Left colon (tissue), 2 donors: ENCODE measurements around the gene ARNT2. TPM values are rescaled to one million over a fixed set of nuclear protein-coding genes. Genes with fewer than 3 reads are reported as not detected.

Experiments used
- ATAC-seq: fragments of 200-7000 bp; cut with Tn5 transposase; one replicate; pipeline ENCODE4 v1.9.1; 2020; ENCODE audit warnings: mild to moderate bottlenecking, moderate library complexity
- DNase-seq, 2 donors: peaks; one replicate each; pipeline ENCODE4 v3.0.0-alpha.2; 2020
- intact Hi-C, 2 donors: fragments of 100-400 bp; cut with DNase I in 1 of 2; cut with micrococcal nuclease in 1 of 2; formaldehyde crosslinking; loops; one replicate each; pipeline versions ENCODE4 v1.11.2 to v1.14.0; 2022; cut with DNase I, micrococcal nuclease
- total RNA-seq, 2 donors: library from RNA; stranded (reverse); fragmentation: NEBNext Ultra II Directional; extraction: Animal tissue kit (Norgen Biotek cat#: 25700); gene quantifications; one replicate each; pipeline ENCODE4 v1.2.1, GENCODE V29; 2021
- donor health status: DM: no; HTN: no; CAD: no.
- donor health status: DM: yes; HTN: yes; CAD: no.

Gene ARNT2
- total RNA-seq, 2 donors from 2014 or later: 2.0 to 4.9 TPM

DNA sequence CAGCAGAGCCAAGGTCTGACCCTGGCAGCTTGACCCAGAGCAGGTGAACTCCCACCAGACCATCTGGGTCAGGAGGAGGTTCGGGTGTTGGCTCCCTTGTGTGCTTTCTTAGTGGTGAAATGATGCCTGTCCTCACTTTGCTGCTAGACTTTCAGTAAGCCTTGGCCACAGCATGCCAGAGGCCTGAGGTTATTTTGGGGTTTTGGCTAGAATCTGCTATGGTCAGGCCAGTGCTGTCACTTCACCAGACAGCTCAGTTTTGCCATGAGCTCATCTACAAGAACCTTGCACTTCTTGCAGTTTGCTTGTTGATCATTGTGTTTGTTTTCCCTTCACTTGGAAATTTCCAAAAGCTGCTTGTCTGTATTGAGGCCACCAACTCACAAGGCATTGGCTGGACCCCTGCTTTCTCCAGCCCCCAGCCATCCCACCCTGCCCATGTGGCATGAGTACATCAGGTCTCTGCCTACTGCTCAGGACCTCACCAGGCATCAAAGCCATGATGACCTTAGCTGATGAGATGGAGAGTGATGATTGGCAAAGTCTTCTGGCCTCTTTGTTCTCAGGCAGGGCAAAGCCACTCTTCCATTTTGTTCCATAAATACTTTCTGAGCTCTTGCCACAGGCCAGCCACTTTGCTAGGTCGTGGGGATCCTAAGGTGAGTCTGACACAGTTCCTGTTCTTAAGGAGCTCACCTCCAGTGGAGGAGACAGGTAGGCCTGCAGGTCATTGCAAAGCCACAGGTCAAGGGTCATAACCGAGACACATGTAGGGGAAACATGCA, 122.6 kb downstream of the ARNT2 start:
- intact Hi-C loops: no loop called here
- no peak for DNase-seq
- no peak for ATAC-seq

- ATAC-seq: no peak
- no peak for DNase-seq
Measured at GRCh38 chr15:80527406-80527805, 123.2 kb downstream of the ARNT2 start.

DNA sequence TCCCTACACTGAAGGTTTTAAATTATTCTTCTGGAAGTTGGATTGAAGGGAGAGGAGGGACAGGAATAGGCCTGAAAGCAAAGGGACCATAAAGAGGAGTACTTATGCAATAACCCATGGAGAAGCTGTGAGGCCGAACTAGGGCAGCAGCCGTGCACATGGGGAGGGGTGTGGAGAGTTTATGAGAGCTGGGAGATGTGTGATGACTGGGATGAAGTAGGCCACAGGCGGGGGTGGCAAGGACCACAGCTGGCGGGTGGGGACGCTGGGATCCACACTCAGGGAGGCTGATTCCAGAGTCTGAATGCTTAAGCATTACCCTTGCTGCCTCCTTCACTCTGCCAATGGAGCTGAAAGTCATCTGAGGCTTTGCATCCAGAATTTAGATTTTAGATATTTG, 123.8 kb downstream of the ARNT2 start:
- DNase-seq (no peak), ATAC-seq (no peak)
- intact Hi-C loops: no loop called here

More at GRCh38 chr15:80527406-80527805, 123.2 kb downstream of the ARNT2 start:
- intact Hi-C loops: no loop called here

- DNase-seq: no peak
- no peak for ATAC-seq
- intact Hi-C loops: no loop called here
Measured at GRCh38 chr15:80530737-80531365, 126.7 kb downstream of the ARNT2 start.

DNA sequence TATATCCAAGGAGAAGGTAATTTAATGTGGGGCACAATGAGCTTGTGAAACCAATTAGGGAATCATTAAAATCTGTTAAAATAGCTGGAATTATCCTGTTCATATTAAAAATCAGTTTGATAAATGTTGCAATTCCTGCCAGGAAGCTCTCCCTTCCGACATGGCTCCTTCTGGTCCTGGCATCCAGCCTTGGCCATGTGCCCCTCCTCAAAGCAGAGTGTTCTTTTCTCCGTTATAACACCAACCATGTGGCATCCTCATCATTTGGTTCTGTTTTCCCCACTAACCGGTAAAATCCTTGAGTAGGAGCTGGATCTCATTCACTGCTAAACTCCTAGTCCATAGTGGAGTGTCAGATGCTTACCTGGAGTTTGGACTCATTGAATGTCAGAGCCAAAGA, 127.2 kb downstream of the ARNT2 start:
- ATAC-seq (no peak), DNase-seq (no peak)
- intact Hi-C loops: no loop called here

GRCh38 chr15:80531796-80532195, 127.6 kb downstream of the ARNT2 start:
- no peak for DNase-seq
- intact Hi-C loops: no loop called here
- ATAC-seq: no peak

DNA sequence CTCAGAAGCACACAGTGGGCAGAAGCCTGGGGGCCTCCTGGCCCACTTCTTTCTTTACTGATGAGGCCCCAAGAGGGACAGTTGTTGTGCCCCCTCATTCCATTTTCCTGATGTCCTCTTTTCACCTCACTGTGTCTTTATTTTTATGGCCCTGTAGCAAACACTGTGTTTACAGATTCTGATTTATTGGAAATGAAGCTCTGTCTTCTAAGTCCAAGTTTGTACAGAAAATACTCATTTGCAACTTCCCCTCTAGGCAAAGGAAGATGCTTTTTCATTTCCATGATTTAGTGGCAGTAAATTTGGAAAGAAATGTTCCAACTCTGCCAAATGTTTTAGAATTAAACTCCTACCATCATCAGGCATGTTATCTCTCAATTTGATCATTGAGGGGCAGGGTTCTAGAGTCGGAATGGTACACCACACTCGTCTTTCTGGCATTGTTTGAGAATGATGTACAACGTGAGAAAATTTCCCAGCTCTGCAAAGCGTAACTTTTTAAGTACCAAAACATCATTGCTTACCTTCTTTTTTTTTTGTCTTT, 129.7 kb downstream of the ARNT2 start:
- ATAC-seq: no peak
- intact Hi-C loops: no loop called here
- DNase-seq: no peak

DNA sequence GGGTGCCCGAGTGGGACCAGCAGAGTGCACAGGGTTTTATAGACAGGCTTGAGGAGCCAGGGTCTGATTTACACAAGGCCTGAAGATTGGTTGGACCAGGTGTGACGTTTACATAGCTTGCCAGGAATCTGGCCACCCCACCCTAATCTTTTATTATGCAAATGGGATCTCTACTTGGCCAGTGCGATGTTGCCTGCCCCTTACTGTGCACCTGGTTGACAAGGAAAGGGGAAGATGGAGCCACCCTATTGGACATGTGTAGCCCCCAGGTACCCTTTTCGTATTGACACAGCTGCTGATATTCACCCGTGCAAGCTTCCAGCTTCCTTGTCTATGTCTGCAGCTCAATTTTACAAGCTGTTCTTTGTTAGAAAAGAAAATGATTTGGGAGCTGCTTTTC, 132.0 kb downstream of the ARNT2 start:
- intact Hi-C loops: no loop called here
- no peak for DNase-seq
- ATAC-seq: peak; percentile 42

DNA sequence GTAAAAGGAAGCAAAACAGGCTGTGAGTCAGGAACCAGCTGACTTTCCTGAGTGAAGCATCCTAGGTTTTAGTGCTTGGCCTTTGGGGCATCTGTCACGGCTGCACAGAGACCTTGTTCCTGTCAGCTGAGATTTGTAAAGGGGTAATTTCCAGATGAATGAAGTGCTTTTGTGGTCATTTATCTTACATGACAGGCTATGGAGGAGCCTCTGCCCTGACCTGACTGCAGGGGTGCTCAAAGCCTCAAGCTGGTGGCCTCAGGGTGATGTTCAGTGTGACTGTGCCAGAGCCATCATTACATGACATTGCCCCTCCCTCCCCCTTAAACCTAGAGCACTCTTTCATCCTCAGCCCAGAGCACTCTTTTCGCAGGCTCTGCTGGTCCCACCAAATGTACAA, 132.5 kb downstream of the ARNT2 start:
- intact Hi-C loops: no loop called here
- ATAC-seq: no peak

DNA sequence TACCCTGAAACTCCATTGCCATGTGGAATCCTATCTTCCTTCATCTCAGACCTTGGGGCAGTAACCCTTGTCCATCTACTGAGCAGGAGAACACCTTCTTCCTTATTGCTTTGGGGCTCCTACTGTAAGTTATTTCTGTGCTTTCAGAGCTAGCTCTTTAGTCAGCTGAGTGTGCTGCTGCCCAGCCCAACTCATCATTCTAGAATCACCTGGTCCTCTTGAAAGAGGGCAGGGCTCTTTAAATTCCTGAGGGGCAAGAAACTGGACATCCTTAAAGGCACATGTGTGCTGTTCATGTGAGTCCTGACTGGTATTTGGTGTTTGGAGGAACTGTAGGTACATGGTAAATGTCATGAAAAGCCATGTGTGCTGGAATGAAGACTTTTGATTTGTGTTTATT, 140.9 kb downstream of the ARNT2 start:
- intact Hi-C loops: no loop called here
- no peak for DNase-seq
- no peak for ATAC-seq

More for the DNA sequence above, 132.5 kb downstream of the ARNT2 start:
- DNase-seq: no peak

GRCh38 chr15:80547264-80547663, 143.1 kb downstream of the ARNT2 start:
- DNase-seq: no peak
- intact Hi-C loops: no loop called here

DNA sequence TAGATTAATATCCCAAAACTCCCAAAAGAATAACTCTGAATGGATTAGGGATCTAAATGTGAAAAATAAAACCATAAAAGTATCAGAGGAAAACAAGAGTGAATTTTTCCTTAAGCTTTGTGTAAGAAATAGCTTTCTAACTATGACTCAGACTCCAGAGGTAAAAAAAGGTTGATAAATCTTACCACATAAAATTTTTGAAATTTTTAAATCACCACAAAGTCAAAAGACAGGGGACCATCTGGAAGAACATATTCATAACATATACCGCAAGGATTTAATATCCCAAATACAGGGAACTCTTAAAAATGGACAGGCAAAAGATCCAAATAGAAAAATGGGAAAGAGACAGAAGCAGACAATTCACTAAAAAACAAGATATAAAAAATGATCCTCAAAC, 145.0 kb downstream of the ARNT2 start:
- intact Hi-C loops: no loop called here
- DNase-seq: no peak
- no peak for ATAC-seq

More at GRCh38 chr15:80547264-80547663, 143.1 kb downstream of the ARNT2 start:
- ATAC-seq: no peak

- no peak for DNase-seq
- no peak for ATAC-seq
- intact Hi-C loops: no loop called here
Measured at GRCh38 chr15:80549654-80550053, 145.5 kb downstream of the ARNT2 start.

DNA sequence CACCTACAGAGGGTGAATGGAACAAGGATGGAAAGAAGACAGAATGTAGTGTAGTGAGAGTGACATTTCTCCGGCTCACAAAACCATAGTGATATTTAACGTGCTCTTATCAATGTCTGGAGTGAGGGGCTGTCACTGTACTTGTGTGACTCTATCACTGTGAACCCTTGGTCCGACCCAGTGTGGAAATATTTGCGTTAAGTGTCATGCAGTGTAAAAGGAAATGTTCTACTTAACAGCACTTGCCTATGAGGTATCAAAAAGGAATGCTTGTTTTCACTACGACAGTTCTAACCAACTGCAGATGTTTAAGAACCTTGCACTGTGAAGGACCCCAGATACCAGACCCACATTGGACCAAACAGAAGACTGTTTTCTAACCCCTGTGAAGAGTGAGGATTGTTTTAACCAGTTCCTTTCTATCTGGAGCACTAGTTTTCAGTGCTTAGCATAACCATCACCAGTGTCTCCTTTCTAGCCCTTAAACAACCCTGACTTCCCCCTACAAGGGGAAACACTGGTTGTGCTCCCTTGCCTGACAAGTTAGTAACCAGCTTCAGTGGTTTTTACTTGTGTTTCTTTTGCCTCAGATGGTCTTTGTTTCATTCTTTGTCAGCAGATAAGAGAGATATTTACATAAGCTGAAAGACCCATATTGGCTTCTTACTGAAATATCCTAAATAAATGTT, 146.2 kb downstream of the ARNT2 start:
- ATAC-seq: no peak
- intact Hi-C loops: no loop called here

GRCh38 chr15:80550908-80551260, 146.7 kb downstream of the ARNT2 start:
- DNase-seq: no peak
- no peak for ATAC-seq
- intact Hi-C loops: no loop called here

More for the DNA sequence above, 146.2 kb downstream of the ARNT2 start:
- DNase-seq: no peak

DNA sequence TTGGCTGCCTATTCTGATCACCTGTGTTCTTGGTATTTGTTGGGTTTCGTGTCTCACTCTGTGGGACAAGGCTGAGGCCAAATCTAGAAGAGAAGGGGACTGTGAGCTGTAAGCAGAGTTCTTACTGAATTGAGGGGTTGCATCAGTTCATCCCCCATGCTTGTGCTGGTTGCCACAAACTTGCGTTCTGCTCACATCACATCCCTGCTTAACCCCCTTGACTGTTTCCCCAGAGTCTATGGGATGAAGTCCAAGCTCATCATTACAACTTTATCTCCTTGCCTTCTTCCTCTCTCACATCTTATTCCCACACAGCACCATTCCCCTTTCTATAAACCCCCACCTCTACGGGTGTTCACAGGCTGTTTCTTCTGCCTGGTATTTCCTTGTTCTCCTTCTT, 147.2 kb downstream of the ARNT2 start:
- DNase-seq: no peak
- intact Hi-C loops: no loop called here
- no peak for ATAC-seq

- intact Hi-C loops: no loop called here
- no peak for ATAC-seq
- DNase-seq: no peak
Measured at GRCh38 chr15:80554560-80554959, 150.4 kb downstream of the ARNT2 start.

DNA sequence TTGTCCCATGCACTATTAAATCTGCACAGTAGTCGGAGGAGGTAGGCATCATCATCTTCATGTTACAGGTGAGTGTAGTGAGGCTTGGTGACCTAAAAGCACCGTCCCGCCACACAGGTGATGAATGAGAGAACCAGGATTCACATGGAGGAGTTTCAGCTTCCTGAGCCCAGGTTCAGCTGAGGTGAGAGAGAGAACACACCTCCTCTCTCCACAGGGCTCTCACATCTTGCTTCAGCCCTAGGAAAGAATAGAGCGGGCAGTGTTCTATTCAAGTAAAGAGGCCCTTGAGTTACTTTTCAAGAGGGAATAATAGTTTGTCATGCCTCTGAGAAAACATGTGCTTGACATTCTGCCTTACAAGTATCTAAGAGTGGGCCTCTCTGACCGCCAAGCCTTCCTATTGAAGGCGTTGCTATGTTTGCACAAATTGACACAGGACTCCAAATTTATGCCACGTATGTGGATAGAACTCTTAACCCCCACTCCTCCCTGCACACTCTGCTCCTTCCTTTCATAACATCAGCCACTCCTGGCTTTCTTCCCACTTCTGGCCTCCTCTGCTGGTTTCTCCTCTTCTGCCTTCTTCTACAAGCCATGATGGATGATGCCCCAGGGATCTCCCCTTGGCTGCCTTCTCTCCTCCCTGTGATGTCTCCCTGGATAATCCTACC, 152.6 kb downstream of the ARNT2 start:
- intact Hi-C loops: no loop called here
- ATAC-seq: no peak

More for the DNA sequence above, 152.6 kb downstream of the ARNT2 start:
- DNase-seq: no peak
